GM18867 (cell line): ENCODE results near the gene CYP24A1.
"Not testable (repeated sequence)": the region's sequence is repeated elsewhere in the genome, so short reads cannot be mapped to it uniquely, and the experiment has no call there.

Source experiments
- ATAC-seq: cut with Tn5 transposase; IDR thresholded peaks from one replicate; pipeline ENCODE4 v1.9.1; 2021; ENCODE audit warnings: mild to moderate bottlenecking, moderate library complexity; ENCODE audit not compliant: unreplicated experiment

CYP24A1 gene

GRCh38 chr20:54138427-54138826, 35.4 kb downstream of the CYP24A1 start:
- ATAC-seq = no peak

- ATAC-seq = no peak
Observed at GRCh38 chr20:54137115-54137514, 36.7 kb downstream of the CYP24A1 start.

- no peak for ATAC-seq
Observed at GRCh38 chr20:54134445-54135220, 39.2 kb downstream of the CYP24A1 start.

- ATAC-seq = no peak
Observed at GRCh38 chr20:54133434-54134427, 40.1 kb downstream of the CYP24A1 start.

GRCh38 chr20:54132612-54133433, 41.0 kb downstream of the CYP24A1 start:
- ATAC-seq = no peak

DNA sequence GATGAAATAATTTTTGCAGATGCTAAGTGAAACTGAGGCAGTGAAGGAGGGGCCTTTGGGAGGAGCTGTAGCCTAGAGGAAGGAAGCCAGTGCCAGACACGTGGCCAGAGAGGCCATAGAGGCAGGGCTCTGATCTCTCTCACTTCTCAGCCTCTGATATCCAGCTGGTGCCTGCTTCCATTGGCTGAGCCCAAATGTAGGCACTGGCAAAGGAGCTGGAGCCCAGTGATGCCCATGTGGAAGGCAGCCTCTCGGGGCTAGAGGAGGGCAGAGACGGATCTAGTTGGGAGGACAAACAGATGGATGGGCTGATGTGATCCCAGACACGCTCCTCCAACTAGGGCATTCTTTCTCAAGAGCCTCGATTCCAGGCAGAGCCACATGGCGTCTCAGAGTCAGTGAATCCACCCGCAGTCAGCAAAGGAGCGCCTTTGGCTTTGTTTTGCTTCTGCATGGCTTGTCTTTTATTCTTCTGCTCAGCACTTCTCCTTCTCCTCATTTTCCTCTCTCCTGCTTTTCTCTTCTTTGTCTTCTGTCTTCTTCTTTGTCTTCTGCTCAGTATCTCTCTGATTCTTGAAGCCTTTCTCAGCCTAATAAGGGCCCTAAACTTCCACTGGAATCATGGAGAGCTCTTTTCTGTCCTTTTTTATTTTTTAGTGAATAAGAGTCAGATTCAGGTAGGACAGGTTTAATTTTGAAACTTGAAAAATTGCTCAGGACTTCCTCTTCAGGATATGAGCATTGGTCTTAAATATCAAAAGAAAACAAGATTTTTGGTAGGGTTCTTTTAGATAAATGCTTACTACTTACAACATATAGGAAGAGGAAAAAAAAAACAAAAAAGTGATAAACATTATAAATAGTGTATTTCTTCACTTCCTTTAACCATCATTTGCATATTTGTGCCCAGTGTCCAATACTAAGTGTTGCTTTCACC, 41.8 kb downstream of the CYP24A1 start:
- no peak for ATAC-seq

DNA sequence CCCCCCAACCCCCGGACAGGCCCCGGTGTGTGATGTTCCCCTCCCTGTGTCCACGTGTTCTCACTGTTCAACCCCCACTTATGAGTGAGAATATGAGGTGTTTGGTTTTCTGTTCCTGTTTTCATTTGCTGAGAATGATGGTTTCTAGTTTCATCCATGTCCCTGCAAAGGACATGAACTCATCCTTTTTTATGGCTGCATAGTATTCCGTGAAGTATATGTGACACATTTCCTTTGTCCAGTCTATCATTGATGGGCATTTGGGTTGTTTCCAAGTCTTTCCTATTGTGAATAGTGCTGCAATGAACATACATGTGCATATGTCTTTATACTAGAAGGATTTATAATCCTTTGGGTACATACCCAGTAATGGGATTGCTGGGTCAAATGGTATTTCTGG, 42.7 kb downstream of the CYP24A1 start:
- ATAC-seq = not testable (repeated sequence)

- no peak for ATAC-seq
Observed at GRCh38 chr20:54129350-54129749, 44.4 kb downstream of the CYP24A1 start.

DNA sequence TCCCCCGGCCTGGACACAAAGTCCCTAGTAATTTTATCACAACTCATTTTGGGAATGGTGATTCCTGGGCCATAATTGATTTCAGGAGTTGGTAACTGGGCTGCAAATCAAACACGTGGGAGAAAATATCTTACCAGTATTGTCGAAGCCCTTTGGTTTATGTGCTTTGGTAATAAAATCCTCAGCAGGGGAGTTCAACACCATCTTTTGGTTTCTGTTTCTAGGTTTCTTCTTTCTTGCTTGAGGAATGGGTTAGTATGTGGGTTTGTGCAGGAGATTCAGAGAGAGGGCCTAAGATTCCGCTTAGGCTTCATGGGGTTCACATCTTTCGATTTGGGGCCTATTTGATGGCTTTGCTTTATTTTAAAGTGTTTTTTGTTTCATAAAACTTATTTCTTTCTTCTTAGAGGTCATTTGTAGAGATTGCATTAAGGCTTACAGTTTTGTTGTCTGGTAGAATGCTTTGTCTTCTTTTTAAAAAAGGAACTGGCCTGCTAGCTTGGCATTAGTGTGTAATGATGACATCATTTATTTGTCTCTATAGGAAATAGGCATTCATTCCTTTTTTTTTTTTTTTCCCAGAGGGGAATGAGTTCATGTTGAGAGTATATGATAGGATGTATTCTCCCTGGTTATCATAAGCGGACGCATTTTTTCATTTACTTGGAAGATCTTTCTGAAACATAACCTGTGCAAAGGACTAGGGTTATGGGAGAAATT, 45.8 kb downstream of the CYP24A1 start:
- no peak for ATAC-seq

GRCh38 chr20:54126806-54127655, 46.8 kb downstream of the CYP24A1 start:
- no peak for ATAC-seq

- not testable (repeated sequence) for ATAC-seq
Observed at GRCh38 chr20:54126328-54126727, 47.5 kb downstream of the CYP24A1 start.

GRCh38 chr20:54123587-54124180, 50.1 kb downstream of the CYP24A1 start:
- no peak for ATAC-seq

- ATAC-seq = no peak
Observed at GRCh38 chr20:54122681-54123586, 50.9 kb downstream of the CYP24A1 start.

DNA sequence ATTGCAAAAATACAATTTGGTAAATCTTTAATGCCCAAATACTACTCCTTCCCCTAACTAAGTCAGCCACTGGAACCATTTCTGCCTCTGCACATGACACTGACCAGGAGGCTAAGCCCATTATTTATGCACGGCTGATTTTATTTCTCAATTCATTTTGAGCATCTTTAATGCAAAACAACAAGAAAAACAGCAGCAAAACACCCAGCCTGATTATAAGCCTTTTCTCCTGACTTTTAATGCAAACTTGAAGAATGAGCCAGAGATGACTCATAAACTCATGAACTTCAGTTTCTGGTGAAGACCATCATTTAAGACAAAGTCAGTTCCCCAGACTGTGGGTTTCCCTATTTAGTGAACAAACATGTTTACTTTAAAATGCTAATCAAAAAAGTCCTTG, 51.6 kb downstream of the CYP24A1 start:
- no peak for ATAC-seq

GRCh38 chr20:54119744-54120143, 54.0 kb downstream of the CYP24A1 start:
- no peak for ATAC-seq

GRCh38 chr20:54118220-54119001, 55.4 kb downstream of the CYP24A1 start:
- ATAC-seq = no peak
